Activated CD4-positive, alpha-beta T cell treated with anti-CD3 and anti-CD28 coated beads, Interleukin-2, amount 10 ng/mL, durations not matched to agents 7 days and 5 days (primary cell): Measurements from ENCODE around the gene ITPKC. TPM values are rescaled to one million over a fixed set of nuclear protein-coding genes. Genes with fewer than 3 reads are reported as not detected.

ENCODE experiments used
- CTCF ChIA-PET: fragments of 350-600 bp; sonication (Branson Sonifier 250); formaldehyde crosslinking; loops from one replicate; lab custom pipeline; 2021; ENCODE audit warnings: antibody characterized with exemption; lab: Charles Lee
- POLR2A ChIA-PET: fragments of 350-600 bp; sonication (Branson Sonifier 250); formaldehyde crosslinking; loops from one replicate; lab custom pipeline; 2021; ENCODE audit warnings: antibody characterized with exemption; lab: Charles Lee
- DNase-seq: peaks from one replicate; pipeline ENCODE4 v3.0.0-alpha.2; 2020
- H3K27ac Mint-ChIP-seq: one replicate; pipeline ENCODE4 v1.8.0; 2021; ENCODE audit warnings: mild to moderate bottlenecking, moderate library complexity, mixed read lengths
- H3K27me3 Mint-ChIP-seq: one replicate; pipeline ENCODE4 v1.8.0; 2021; ENCODE audit warnings: mixed read lengths
- H3K36me3 Mint-ChIP-seq: one replicate; pipeline ENCODE4 v1.8.0; 2021; ENCODE audit warnings: low read depth, mixed read lengths
- H3K4me1 Mint-ChIP-seq: one replicate; pipeline ENCODE4 v1.8.0; 2021; ENCODE audit warnings: mixed read lengths
- H3K4me3 Mint-ChIP-seq: one replicate; pipeline ENCODE4 v1.8.0; 2021; ENCODE audit warnings: mild to moderate bottlenecking, moderate library complexity, mixed read lengths
- H3K9me3 Mint-ChIP-seq: one replicate; pipeline ENCODE4 v1.8.0; 2021; ENCODE audit warnings: mixed read lengths
- total RNA-seq, 2 experiments: library from RNA; stranded (reverse); gene quantifications; one replicate each; pipeline ENCODE4 v1.2.3, GENCODE V29; 2021

The ITPKC gene
- total RNA-seq, 2 experiments from 2014 or later: 4.8 TPM

DNA sequence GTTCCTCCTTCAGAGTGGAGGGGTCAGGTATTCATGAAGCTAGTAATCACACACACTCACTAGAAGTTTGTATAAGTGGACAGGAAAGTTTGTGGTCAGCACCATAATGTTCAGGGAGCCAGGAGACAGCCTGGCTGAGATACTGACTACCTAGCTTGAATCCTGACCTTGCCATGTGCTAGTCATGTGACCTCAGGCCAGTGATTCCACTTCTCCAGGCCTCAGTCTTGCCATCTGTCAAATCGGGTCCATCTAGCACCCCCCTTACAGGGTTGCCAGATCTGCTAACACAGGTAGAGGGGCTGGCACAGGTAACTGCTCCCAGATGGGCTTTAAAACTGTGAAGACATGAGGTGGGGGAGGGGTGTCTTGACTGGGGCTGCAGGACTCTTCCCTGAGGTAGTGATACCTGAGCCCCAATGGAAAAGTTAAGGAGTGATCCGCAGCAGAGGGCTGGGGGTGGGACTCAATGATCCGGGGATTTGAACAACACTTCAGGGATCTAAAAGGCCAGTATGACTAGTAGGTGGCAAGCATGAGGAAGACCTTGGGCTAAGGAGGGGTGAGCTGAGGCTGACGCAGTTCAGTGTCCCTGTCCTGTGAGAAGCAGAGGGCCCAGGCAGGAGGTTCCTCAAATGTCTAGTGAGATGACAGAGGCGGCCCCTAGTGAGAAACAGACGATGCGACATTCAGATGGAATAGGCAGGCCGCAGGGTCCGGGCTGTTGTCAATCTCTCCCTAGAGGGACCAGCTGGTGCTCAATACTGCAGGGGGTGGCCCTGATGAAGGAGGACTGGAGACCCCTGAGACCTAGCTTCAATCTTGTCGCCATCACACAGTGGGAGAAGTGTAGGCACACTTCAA, 24.8 kb downstream of the ITPKC start:
- Mint-ChIP-seq H3K27ac (no peak overlapping the region), H3K9me3 (no peaks in the 10 kb centered on the region), H3K36me3 (peaks cover 7% of the 10 kb centered on the region), H3K4me3 (no peak overlapping the region), H3K27me3 (no peaks in the 10 kb centered on the region), H3K4me1 (peaks cover 5% of the 10 kb centered on the region)
- CTCF ChIA-PET: interaction anchor here (1.4 to 3.5 kb wide), 2 partner anchors 8 to 15 kb away, joined by 7 to 10 read pairs; no protein-coding TSS in a partner anchor
- POLR2A ChIA-PET: no interaction called here
- no peak for DNase-seq

- H3K4me1 Mint-ChIP-seq: peaks cover 5% of the 10 kb centered on the region
- DNase-seq: no peak
- H3K27ac Mint-ChIP-seq: no peak overlapping the region
- H3K4me3 Mint-ChIP-seq: no peak overlapping the region
- H3K9me3 Mint-ChIP-seq: no peaks in the 10 kb centered on the region
- H3K36me3 Mint-ChIP-seq: peaks cover 6% of the 10 kb centered on the region
- ChIA-PET CTCF (interaction anchor here (0.6 to 3.5 kb wide), 4 partner anchors 8 to 318 kb away, joined by 3 to 10 read pairs (median 5); no protein-coding TSS in a partner anchor), POLR2A (no interaction called here)
- no peaks in the 10 kb centered on the region for H3K27me3 Mint-ChIP-seq
These were observed 25.6 kb downstream of the ITPKC start for GRCh38 chr19:40742477-40742876.

GRCh38 chr19:40742886-40743285, 26.0 kb downstream of the ITPKC start:
- Mint-ChIP-seq H3K27ac (no peak overlapping the region), H3K4me1 (peaks cover 5% of the 10 kb centered on the region), H3K27me3 (no peaks in the 10 kb centered on the region), H3K9me3 (no peaks in the 10 kb centered on the region), H3K4me3 (no peak overlapping the region), H3K36me3 (peaks cover 3% of the 10 kb centered on the region)
- ChIA-PET POLR2A (no interaction called here), CTCF (interaction anchor here (0.6 to 3.5 kb wide), 5 partner anchors 9 to 318 kb away, joined by 3 to 10 read pairs (median 5); no protein-coding TSS in a partner anchor)
- DNase-seq: no peak

DNA sequence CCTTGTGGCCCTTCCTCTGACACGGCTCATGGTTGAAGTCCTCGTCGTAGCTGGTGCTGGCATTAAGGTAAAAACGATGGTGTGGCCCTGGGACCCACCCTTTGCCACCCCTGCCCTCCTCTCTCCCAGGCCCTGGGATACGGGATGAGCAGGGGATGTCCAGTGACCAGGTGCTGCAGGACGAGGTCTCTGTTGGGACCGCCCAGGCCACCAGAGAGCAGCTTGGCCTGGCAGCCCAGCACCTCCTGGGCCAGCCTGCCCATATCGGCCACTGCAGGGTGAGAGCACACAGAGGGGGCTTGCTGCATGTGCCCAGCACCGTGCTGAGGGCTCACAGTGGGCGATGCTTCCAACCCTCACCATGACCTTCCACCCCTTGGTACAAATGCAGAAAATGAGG, 27.0 kb downstream of the ITPKC start:
- Mint-ChIP-seq H3K4me1 (peaks cover 7% of the 10 kb centered on the region), H3K36me3 (peaks cover 7% of the 10 kb centered on the region), H3K27ac (no peak overlapping the region), H3K9me3 (no peaks in the 10 kb centered on the region), H3K4me3 (no peak overlapping the region), H3K27me3 (no peaks in the 10 kb centered on the region)
- ChIA-PET POLR2A (no interaction called here), CTCF (interaction anchor here (1.1 to 3.5 kb wide), 5 partner anchors 9 to 76 kb away, joined by 3 to 10 read pairs (median 4); no protein-coding TSS in a partner anchor)
- no peak for DNase-seq

GRCh38 chr19:40744554-40745401, 27.9 kb downstream of the ITPKC start:
- H3K4me1 Mint-ChIP-seq: peaks cover 15% of the 10 kb centered on the region

DNA sequence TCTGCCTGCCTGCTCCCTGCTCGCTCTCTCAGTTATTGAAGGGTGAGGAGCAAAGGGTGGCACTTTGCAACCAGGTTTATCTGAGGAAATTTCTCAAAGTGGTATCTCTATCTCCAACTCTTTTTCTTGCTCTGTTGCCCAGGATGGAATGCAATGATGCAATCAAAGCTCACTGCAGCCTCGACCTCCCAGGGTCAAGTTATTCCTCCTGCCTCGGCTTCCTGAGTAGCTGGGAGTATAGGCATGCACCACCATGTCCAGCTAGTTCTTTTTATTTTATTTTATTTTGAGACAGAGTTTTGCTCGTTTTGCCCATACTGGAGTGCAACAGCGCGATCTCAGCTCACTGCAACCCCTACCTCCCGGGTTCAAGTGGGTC, 28.5 kb downstream of the ITPKC start:
- CTCF ChIA-PET: interaction anchor here (1.3 to 3.5 kb wide), 3 partner anchors 8 to 74 kb away, joined by 4 to 10 read pairs (median 5); no protein-coding TSS in a partner anchor
- Mint-ChIP-seq H3K27ac (no peak overlapping the region), H3K4me3 (no peak overlapping the region), H3K9me3 (no peaks in the 10 kb centered on the region), H3K4me1 (peaks cover 19% of the 10 kb centered on the region), H3K36me3 (peaks cover 12% of the 10 kb centered on the region), H3K27me3 (no peaks in the 10 kb centered on the region)
- POLR2A ChIA-PET: no interaction called here
- no peak for DNase-seq

More at GRCh38 chr19:40744554-40745401, 27.9 kb downstream of the ITPKC start:
- CTCF ChIA-PET: interaction anchor here (1.1 to 3.5 kb wide), 5 partner anchors 8 to 75 kb away, joined by 4 to 10 read pairs (median 4); no protein-coding TSS in a partner anchor
- no peak overlapping the region for H3K4me3 Mint-ChIP-seq
- POLR2A ChIA-PET: no interaction called here
- no peaks in the 10 kb centered on the region for H3K9me3 Mint-ChIP-seq
- H3K27ac Mint-ChIP-seq: no peak overlapping the region
- H3K27me3 Mint-ChIP-seq: no peaks in the 10 kb centered on the region
- peaks cover 10% of the 10 kb centered on the region for H3K36me3 Mint-ChIP-seq
- DNase-seq: peak; percentile 18

GRCh38 chr19:40747536-40747935, 30.6 kb downstream of the ITPKC start:
- no peaks in the 10 kb centered on the region for H3K27me3 Mint-ChIP-seq
- no peak for DNase-seq
- peaks cover 27% of the 10 kb centered on the region for H3K36me3 Mint-ChIP-seq
- no peak overlapping the region for H3K27ac Mint-ChIP-seq
- ChIA-PET POLR2A (interaction anchor here (0.7 kb wide), 1 partner anchor 60 kb away, joined by 3 read pairs; no protein-coding TSS in a partner anchor), CTCF (interaction anchor here (0.8 to 2.1 kb wide), 4 partner anchors 9 to 48 kb away, joined by 3 to 6 read pairs (median 4); partner anchors contain the start of genes COQ8B and ITPKC)
- no peak overlapping the region for H3K4me3 Mint-ChIP-seq
- peaks cover 23% of the 10 kb centered on the region for H3K4me1 Mint-ChIP-seq
- H3K9me3 Mint-ChIP-seq: no peaks in the 10 kb centered on the region

DNA sequence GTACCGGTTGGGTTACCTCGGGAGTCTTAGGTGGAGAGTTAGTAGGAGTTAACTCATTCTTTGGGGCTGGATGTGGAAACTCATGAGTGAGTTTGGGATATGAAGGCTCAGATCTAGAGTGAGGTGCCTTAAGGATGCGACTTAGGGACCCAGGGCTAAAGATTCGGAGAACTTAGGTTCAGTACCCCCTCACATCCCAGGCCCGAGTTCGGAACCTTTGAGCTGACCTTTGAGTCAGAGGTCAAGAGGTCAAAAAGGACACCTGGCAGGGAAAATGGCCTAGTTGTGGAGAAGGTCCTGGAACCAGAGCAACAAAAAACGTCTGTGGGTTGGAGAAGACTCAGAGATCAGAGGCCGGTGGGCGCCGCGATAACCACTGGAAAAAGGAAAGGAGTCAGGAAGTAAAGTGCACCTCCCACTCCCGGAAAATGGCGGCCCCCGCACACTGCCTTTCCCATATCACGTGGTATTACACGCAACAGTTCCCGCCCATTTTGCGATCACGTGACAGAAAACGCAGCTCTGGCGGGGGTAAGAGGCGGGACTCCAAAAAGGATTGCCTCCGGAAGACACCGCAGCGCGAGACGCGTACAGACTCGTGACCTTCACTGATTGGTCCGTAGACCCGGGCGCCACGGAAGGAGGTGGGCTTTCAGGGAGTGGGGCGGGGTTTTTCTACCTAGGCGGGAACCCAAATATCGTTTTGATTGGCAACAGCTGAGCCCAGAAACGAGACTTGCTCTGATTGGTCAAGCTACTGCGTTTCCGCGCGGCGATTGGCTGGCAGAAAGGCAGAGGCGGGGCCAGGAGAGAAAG, 33.4 kb downstream of the ITPKC start, which contains the start of gene ACTMAP:
TSS of gene ACTMAP (minus strand) at position 420 of the 816 bp plus-strand sequence. CDS start 674 bp downstream, outside the sequence.
- Mint-ChIP-seq H3K9me3 (no peaks in the 10 kb centered on the region), H3K27me3 (no peaks in the 10 kb centered on the region), H3K4me3 (peak within 1 kb of the TSS; percentile 100), H3K36me3 (peaks cover 40% of the 10 kb centered on the region), H3K27ac (peak within 1 kb of the TSS; percentile 100), H3K4me1 (peaks cover 40% of the 10 kb centered on the region)
- ChIA-PET CTCF (interaction anchor here (0.5 to 3.1 kb wide), 10 partner anchors 8 to 116 kb away, joined by 3 to 9 read pairs (median 4); partner anchors contain the start of genes COQ8B and ITPKC), POLR2A (interaction anchor here (0.6 to 0.9 kb wide), 2 partner anchors 28 to 398 kb away, joined by 3 to 10 read pairs; partner anchors contain the start of gene RAB4B)
- peak; percentile 100 for DNase-seq

GRCh38 chr19:40750874-40751537, 34.1 kb downstream of the ITPKC start, which contains the start of gene SNRPA:
SNRPA (plus strand) TSS chr19:40751203; CDS start chr19:40751409, 206 bp downstream.
- POLR2A ChIA-PET: interaction anchor here (0.9 kb wide), 2 partner anchors 27 kb away, joined by 3 to 10 read pairs; partner anchors contain the start of gene RAB4B
- Mint-ChIP-seq H3K36me3 (peaks cover 48% of the 10 kb centered on the region), H3K9me3 (no peaks in the 10 kb centered on the region), H3K27ac (peak within 1 kb of the TSS; percentile 100), H3K27me3 (no peaks in the 10 kb centered on the region), H3K4me1 (peaks cover 48% of the 10 kb centered on the region), H3K4me3 (peak within 1 kb of the TSS; percentile 100)
- CTCF ChIA-PET: interaction anchor here (0.5 to 3.1 kb wide), 7 partner anchors 15 to 117 kb away, joined by 3 to 9 read pairs (median 4); partner anchors contain the start of genes COQ8B and ITPKC
- peak; percentile 98 for DNase-seq

- POLR2A ChIA-PET: interaction anchor here (0.7 kb wide), 1 partner anchor 19 kb away, joined by 11 read pairs; no protein-coding TSS in a partner anchor
- Mint-ChIP-seq H3K36me3 (peaks cover 57% of the 10 kb centered on the region), H3K27me3 (no peaks in the 10 kb centered on the region), H3K27ac (peak overlapping the region; percentile 100), H3K9me3 (no peaks in the 10 kb centered on the region), H3K4me1 (peaks cover 57% of the 10 kb centered on the region), H3K4me3 (peak overlapping the region; percentile 100)
- CTCF ChIA-PET: interaction anchor here (0.5 to 2.8 kb wide), 8 partner anchors 8 to 340 kb away, joined by 3 to 14 read pairs (median 4); no protein-coding TSS in a partner anchor
- no peak for DNase-seq
These were observed 35.4 kb downstream of the ITPKC start for GRCh38 chr19:40752257-40752781.
